CD8-positive, alpha-beta memory T cell (primary cell): ENCODE data around the gene WHRN. TPM values are rescaled to one million over a fixed set of nuclear protein-coding genes. Genes with fewer than 3 reads are reported as not detected.

Source experiments
- CTCF ChIA-PET: fragments of 350-600 bp; sonication (Branson Sonifier 250); formaldehyde crosslinking; loops from one replicate; lab custom pipeline; 2021; ENCODE audit warnings: antibody characterized with exemption; lab: Charles Lee
- POLR2A ChIA-PET: fragments of 350-600 bp; sonication (Branson Sonifier 250); formaldehyde crosslinking; loops from one replicate; lab custom pipeline; 2021; ENCODE audit warnings: antibody characterized with exemption; lab: Charles Lee
- DNase-seq, 5 donors: peaks; one replicate each; pipeline versions ENCODE4 v3.0.0 to v3.0.0-alpha.2; 2020 to 2022; ENCODE audit warnings: mixed read lengths in 1 of 5
- H3K27ac ChIP-seq: one replicate; pipeline ENCODE4 v1.7.0; 2013; ENCODE audit warnings: low read depth, mild to moderate bottlenecking, low read length, moderate library complexity
- H3K27me3 ChIP-seq: 2 replicates; pipeline ENCODE4 v1.7.0; 2013; ENCODE audit warnings: low read length, mild to moderate bottlenecking; ENCODE audit not compliant: insufficient read depth, poor library complexity, severe bottlenecking
- H3K36me3 ChIP-seq: 2 replicates; pipeline ENCODE4 v1.7.0; 2013; ENCODE audit warnings: mild to moderate bottlenecking, low read length, moderate library complexity; ENCODE audit not compliant: insufficient read depth
- H3K4me1 ChIP-seq: 2 replicates; pipeline ENCODE4 v1.7.0; 2013; ENCODE audit warnings: mild to moderate bottlenecking, low read length, moderate library complexity; ENCODE audit not compliant: insufficient read depth
- H3K4me3 ChIP-seq: 2 replicates; pipeline ENCODE4 v1.7.0; 2013; ENCODE audit warnings: mild to moderate bottlenecking, low read length
- H3K9me3 ChIP-seq: 2 replicates; pipeline ENCODE4 v1.7.0; 2013; ENCODE audit warnings: mild to moderate bottlenecking, low read length
- H3K27ac Mint-ChIP-seq, 8 donors: one replicate each; pipeline ENCODE4 v1.8.0; 2020 to 2021; ENCODE audit warnings: mixed read lengths in 8 of 8, mild to moderate bottlenecking in 6 of 8, inconsistent platforms in 3 of 8, moderate library complexity in 3 of 8
- H3K27me3 Mint-ChIP-seq, 2 donors: one replicate each; pipeline ENCODE4 v1.8.0; 2020 to 2021; ENCODE audit warnings: mixed read lengths in 2 of 2, mild to moderate bottlenecking in 1 of 2, moderate library complexity in 1 of 2
- H3K36me3 Mint-ChIP-seq, 3 donors: one replicate each; pipeline ENCODE4 v1.8.0; 2020 to 2021; ENCODE audit warnings: mixed read lengths in 3 of 3, inconsistent platforms in 1 of 3, mild to moderate bottlenecking in 1 of 3
- H3K4me1 Mint-ChIP-seq, 3 donors: one replicate each; pipeline ENCODE4 v1.8.0; 2020 to 2021; ENCODE audit warnings: mixed read lengths in 3 of 3, inconsistent platforms in 1 of 3, mild to moderate bottlenecking in 1 of 3
- H3K4me3 Mint-ChIP-seq, 7 donors: one replicate each; pipeline ENCODE4 v1.8.0; 2020 to 2021; ENCODE audit warnings: mixed read lengths in 7 of 7, mild to moderate bottlenecking in 6 of 7, moderate library complexity in 4 of 7, inconsistent platforms in 2 of 7
- H3K9me3 Mint-ChIP-seq, 5 donors: one replicate each; pipeline ENCODE4 v1.8.0; 2020 to 2022; ENCODE audit warnings: mixed read lengths in 5 of 5, mild to moderate bottlenecking in 3 of 5, moderate library complexity in 2 of 5, inconsistent platforms in 1 of 5
- polyA plus RNA-seq: library from polyadenylated mRNA; unstranded; fragments of 300-500 nt; fragmentation: Illumina TruSeq; gene quantifications from one replicate; pipeline ENCODE4 v1.2.3, GENCODE V29; 2021
- total RNA-seq, 2 experiments: library from RNA; stranded (reverse); gene quantifications; one replicate each; pipeline ENCODE4 v1.2.3, GENCODE V29; 2021

Gene WHRN
- total and polyA plus RNA-seq, 3 experiments from 2014 or later = 5.5 to 9.0 (median 8.6) TPM

GRCh38 chr9:114369216-114370130, 135.8 kb downstream of the WHRN start:
- POLR2A ChIA-PET = interaction anchor here (0.9 to 14.5 kb wide), 3 partner anchors 17 to 26 kb away, joined by 3 to 341 read pairs (median 14); partner anchors contain the start of gene AKNA
- Mint-ChIP-seq H3K27ac (peak overlapping the region; percentile 81 to 97 (median 93)), H3K4me3 (peak overlapping the region; percentile 31 to 87 (median 58)), H3K27me3 (peaks cover 0 to 3% of the 10 kb centered on the region in 2 donors), H3K9me3 (no peaks in the 10 kb centered on the region), H3K36me3 (peaks cover 20 to 93% (median 29%) of the 10 kb centered on the region in 3 donors), H3K4me1 (peaks cover 92 to 100% (median 97%) of the 10 kb centered on the region in 3 donors)
- H3K27ac ChIP-seq = peak overlapping the region; percentile 81
- peaks cover 49% of the 10 kb centered on the region for H3K36me3 ChIP-seq
- no peaks in the 10 kb centered on the region for H3K27me3 ChIP-seq
- H3K9me3 ChIP-seq = no peaks in the 10 kb centered on the region
- H3K4me3 ChIP-seq = no peak overlapping the region
- CTCF ChIA-PET = interaction anchor here (0.8 to 15.5 kb wide), 7 partner anchors 13 to 538 kb away, joined by 3 to 245 read pairs (median 4); partner anchors contain the start of gene AKNA
- DNase-seq = peak in 3 of 5 donors; percentile 40 to 80 (median 67)
- H3K4me1 ChIP-seq = peaks cover 96% of the 10 kb centered on the region

- POLR2A ChIA-PET = interaction anchor here (0.5 to 14.5 kb wide), 7 partner anchors 10 to 29 kb away, joined by 3 to 341 read pairs (median 5); partner anchors contain the start of gene AKNA
- no peaks in the 10 kb centered on the region for H3K9me3 ChIP-seq
- Mint-ChIP-seq H3K27ac (peak overlapping the region; percentile 55 to 99 (median 96)), H3K27me3 (peaks cover 0 to 4% of the 10 kb centered on the region in 2 donors), H3K4me3 (peak overlapping the region in 6 of 7 donors; percentile 39 to 82 (median 74)), H3K36me3 (peaks cover 24 to 93% (median 31%) of the 10 kb centered on the region in 3 donors), H3K9me3 (no peaks in the 10 kb centered on the region), H3K4me1 (peaks cover 93 to 100% (median 97%) of the 10 kb centered on the region in 3 donors)
- CTCF ChIA-PET = interaction anchor here (0.7 to 15.5 kb wide), 10 partner anchors 12 to 140 kb away, joined by 3 to 245 read pairs (median 4); partner anchors contain the start of gene AKNA
- DNase-seq = peak in 1 of 5 donors; percentile 21
- H3K4me1 ChIP-seq = peaks cover 97% of the 10 kb centered on the region
- H3K4me3 ChIP-seq = peak overlapping the region; percentile 1
- H3K36me3 ChIP-seq = peaks cover 56% of the 10 kb centered on the region
- H3K27ac ChIP-seq = peak overlapping the region; percentile 68
- no peaks in the 10 kb centered on the region for H3K27me3 ChIP-seq
These were observed 137.3 kb downstream of the WHRN start for GRCh38 chr9:114367772-114368569.

GRCh38 chr9:114367366-114367765, 137.9 kb downstream of the WHRN start:
- Histone ChIP-seq H3K9me3 (no peaks in the 10 kb centered on the region), H3K36me3 (peaks cover 62% of the 10 kb centered on the region), H3K27ac (peak overlapping the region; percentile 68), H3K4me3 (peak overlapping the region; percentile 1), H3K4me1 (peaks cover 98% of the 10 kb centered on the region), H3K27me3 (no peaks in the 10 kb centered on the region)
- peaks cover 93 to 100% (median 95%) of the 10 kb centered on the region in 3 donors for H3K4me1 Mint-ChIP-seq
- CTCF ChIA-PET = interaction anchor here (0.8 to 15.5 kb wide), 8 partner anchors 15 to 140 kb away, joined by 3 to 245 read pairs (median 4); partner anchors contain the start of gene AKNA
- H3K27ac Mint-ChIP-seq = peak overlapping the region; percentile 55 to 99 (median 96)
- DNase-seq = no peak
- POLR2A ChIA-PET = interaction anchor here (0.5 to 14.5 kb wide), 7 partner anchors 10 to 30 kb away, joined by 3 to 341 read pairs (median 8); partner anchors contain the start of gene AKNA
- peak overlapping the region in 6 of 7 donors; percentile 47 to 82 (median 76) for H3K4me3 Mint-ChIP-seq
- H3K9me3 Mint-ChIP-seq = no peaks in the 10 kb centered on the region
- H3K36me3 Mint-ChIP-seq = peaks cover 24 to 93% (median 31%) of the 10 kb centered on the region in 3 donors
- H3K27me3 Mint-ChIP-seq = peaks cover 0 to 4% of the 10 kb centered on the region in 2 donors

- POLR2A ChIA-PET = interaction anchor here (1.5 to 14.5 kb wide), 5 partner anchors 11 to 27 kb away, joined by 5 to 341 read pairs (median 8); partner anchors contain the start of gene AKNA
- Mint-ChIP-seq H3K9me3 (no peaks in the 10 kb centered on the region), H3K36me3 (peaks cover 24 to 93% (median 32%) of the 10 kb centered on the region in 3 donors), H3K4me3 (peak overlapping the region; percentile 47 to 82 (median 73)), H3K4me1 (peaks cover 85 to 100% (median 90%) of the 10 kb centered on the region in 3 donors), H3K27me3 (peaks cover 0 to 4% of the 10 kb centered on the region in 2 donors), H3K27ac (peak overlapping the region; percentile 55 to 99 (median 96))
- CTCF ChIA-PET = interaction anchor here (0.8 to 15.5 kb wide), 5 partner anchors 16 to 39 kb away, joined by 3 to 245 read pairs (median 5); partner anchors contain the start of gene AKNA
- Histone ChIP-seq H3K4me1 (peaks cover 98% of the 10 kb centered on the region), H3K27me3 (no peaks in the 10 kb centered on the region), H3K36me3 (peaks cover 69% of the 10 kb centered on the region), H3K4me3 (peak overlapping the region; percentile 16), H3K9me3 (no peaks in the 10 kb centered on the region), H3K27ac (peak overlapping the region; percentile 68)
- peak in 3 of 5 donors; percentile 71 to 78 (median 75) for DNase-seq
These were observed 138.7 kb downstream of the WHRN start for GRCh38 chr9:114366334-114367128.

- peaks cover 98% of the 10 kb centered on the region for H3K4me1 ChIP-seq
- H3K4me3 ChIP-seq = no peak overlapping the region
- H3K4me1 Mint-ChIP-seq = peaks cover 86 to 100% (median 91%) of the 10 kb centered on the region in 3 donors
- H3K27me3 ChIP-seq = no peaks in the 10 kb centered on the region
- H3K9me3 ChIP-seq = no peaks in the 10 kb centered on the region
- no peak for DNase-seq
- ChIA-PET CTCF (interaction anchor here (1.1 to 15.5 kb wide), 5 partner anchors 11 to 142 kb away, joined by 3 to 245 read pairs (median 4); partner anchors contain the start of gene AKNA), POLR2A (interaction anchor here (0.6 to 14.5 kb wide), 6 partner anchors 9 to 38 kb away, joined by 3 to 341 read pairs (median 4); partner anchors contain the start of gene AKNA)
- peaks cover 0 to 4% of the 10 kb centered on the region in 2 donors for H3K27me3 Mint-ChIP-seq
- peak overlapping the region; percentile 87 to 100 (median 96) for H3K27ac Mint-ChIP-seq
- H3K27ac ChIP-seq = no peak overlapping the region
- H3K36me3 ChIP-seq = peaks cover 69% of the 10 kb centered on the region
- no peaks in the 10 kb centered on the region for H3K9me3 Mint-ChIP-seq
- H3K36me3 Mint-ChIP-seq = peaks cover 32 to 95% (median 42%) of the 10 kb centered on the region in 3 donors
- peak overlapping the region in 5 of 7 donors; percentile 22 to 77 (median 29) for H3K4me3 Mint-ChIP-seq
These were observed 140.1 kb downstream of the WHRN start for GRCh38 chr9:114365194-114365593.

GRCh38 chr9:114364134-114365041, 140.9 kb downstream of the WHRN start:
- H3K4me1 ChIP-seq = peaks cover 96% of the 10 kb centered on the region
- Mint-ChIP-seq H3K4me3 (peak overlapping the region in 6 of 7 donors; percentile 50 to 87 (median 74)), H3K4me1 (peaks cover 85 to 99% (median 90%) of the 10 kb centered on the region in 3 donors), H3K27ac (peak overlapping the region; percentile 87 to 100 (median 96)), H3K36me3 (peaks cover 32 to 95% (median 43%) of the 10 kb centered on the region in 3 donors), H3K9me3 (no peaks in the 10 kb centered on the region), H3K27me3 (peaks cover 0 to 3% of the 10 kb centered on the region in 2 donors)
- no peak for DNase-seq
- H3K4me3 ChIP-seq = peak overlapping the region; percentile 3
- H3K9me3 ChIP-seq = no peaks in the 10 kb centered on the region
- H3K36me3 ChIP-seq = peaks cover 78% of the 10 kb centered on the region
- no peak overlapping the region for H3K27ac ChIP-seq
- ChIA-PET CTCF (interaction anchor here (1.2 to 15.5 kb wide), 7 partner anchors 9 to 143 kb away, joined by 3 to 245 read pairs (median 4); partner anchors contain the start of gene AKNA), POLR2A (interaction anchor here (1.2 to 14.5 kb wide), 5 partner anchors 8 to 23 kb away, joined by 3 to 341 read pairs (median 6); partner anchors contain the start of gene AKNA)
- no peaks in the 10 kb centered on the region for H3K27me3 ChIP-seq
